Tibial artery (tissue), 4 donors: ENCODE data around the gene CCDC141.

Source experiments
- DNase-seq, 2 donors: peaks; one replicate each; pipeline ENCODE4 v3.0.0-alpha.2; 2019
- H3K27ac ChIP-seq, 2 donors: fragments of 200-600 bp; sonication (generic) in 1 of 2; 1 replicate in 1 of 2; 2 replicates in 1 of 2; pipeline ENCODE4 v1.5.1; 2018 to 2019; ENCODE audit warnings: mild to moderate bottlenecking in 1 of 2
- H3K27me3 ChIP-seq, 2 donors: fragments of 200-600 bp; sonication (generic) in 1 of 2; one replicate each; pipeline versions ENCODE4 v1.5.1 to v1.6.0; 2016 to 2019
- H3K36me3 ChIP-seq, 3 donors: fragments of 200-600 bp; sonication (generic) in 2 of 3; one replicate each; pipeline ENCODE4 v1.5.1; 2016 to 2019; ENCODE audit warnings: mild to moderate bottlenecking in 2 of 3
- H3K4me1 ChIP-seq, 4 donors: fragments of 200-600 bp; sonication (generic) in 2 of 4; 1 replicate in 3 of 4; 2 replicates in 1 of 4; pipeline ENCODE4 v1.5.1; 2016 to 2019
- H3K4me3 ChIP-seq, 2 donors: fragments of 200-600 bp; sonication (generic) in 1 of 2; 1 replicate in 1 of 2; 2 replicates in 1 of 2; pipeline ENCODE4 v1.5.1; 2018 to 2019; ENCODE audit warnings: mild to moderate bottlenecking in 2 of 2
- H3K9me3 ChIP-seq, 3 donors: fragments of 200-600 bp; sonication (generic) in 1 of 3; one replicate each; pipeline ENCODE4 v1.5.1; 2016 to 2019
- intact Hi-C: fragments of 100-400 bp; cut with DNase I; formaldehyde crosslinking; loops from one replicate; pipeline ENCODE4 v1.15.0; 2023; ENCODE audit warnings: low total_unique reads
- TF ChIP-seq, protein P1 (sequence below), 2 experiments: fragments of 200-600 bp in 1 of 2; fragments of 450-650 bp in 1 of 2; IDR thresholded peaks; one replicate each; pipeline ENCODE4 v1.5.1; 2017 to 2019; ENCODE audit warnings: antibody characterized with exemption in 2 of 2, mild to moderate bottlenecking in 1 of 2, moderate library complexity in 1 of 2

The CCDC141 gene

DNA sequence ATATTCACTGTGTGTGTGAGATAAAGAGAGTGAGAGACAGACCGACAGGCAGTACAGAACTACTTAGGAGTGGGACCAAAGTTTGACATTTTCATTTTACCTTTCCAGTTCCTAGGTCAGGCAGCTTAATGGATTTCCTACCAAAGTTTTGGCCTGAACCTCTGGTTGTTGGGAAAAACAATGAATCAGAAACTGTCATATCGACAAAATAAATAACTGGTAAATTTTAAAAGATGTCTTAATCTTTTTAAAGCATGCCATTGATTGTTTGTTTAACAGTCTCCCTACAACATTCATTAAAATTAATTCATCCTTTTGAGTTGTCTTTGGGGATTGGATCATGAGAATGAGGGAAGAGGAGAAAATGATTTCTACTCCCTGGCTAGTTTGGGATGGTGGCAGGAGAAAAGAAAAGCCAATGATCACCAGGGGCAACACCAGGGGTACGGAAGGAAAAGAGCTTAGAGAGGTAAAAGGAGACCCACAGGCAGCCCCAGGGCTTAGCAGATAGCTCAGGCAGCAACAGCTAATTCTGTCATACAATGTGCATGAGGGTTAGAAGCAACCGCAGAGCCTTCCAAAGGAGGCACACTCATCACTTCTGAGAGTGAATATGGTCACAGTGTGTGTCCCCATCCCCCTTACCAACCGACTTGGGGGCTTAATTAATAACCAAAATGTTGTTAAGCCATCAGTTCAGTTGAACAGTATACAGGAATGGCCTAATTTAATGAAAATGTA, 98.5 kb downstream of the CCDC141 start:
- intact Hi-C loops = no loop called here
- Histone ChIP-seq H3K4me1 (no peaks in the 10 kb centered on the region), H3K9me3 (no peaks in the 10 kb centered on the region), H3K4me3 (no peak overlapping the region), H3K27ac (no peak overlapping the region), H3K27me3 (no peaks in the 10 kb centered on the region), H3K36me3 (no peaks in the 10 kb centered on the region)
- no peak for DNase-seq
- TF ChIP-seq, protein P1, sequence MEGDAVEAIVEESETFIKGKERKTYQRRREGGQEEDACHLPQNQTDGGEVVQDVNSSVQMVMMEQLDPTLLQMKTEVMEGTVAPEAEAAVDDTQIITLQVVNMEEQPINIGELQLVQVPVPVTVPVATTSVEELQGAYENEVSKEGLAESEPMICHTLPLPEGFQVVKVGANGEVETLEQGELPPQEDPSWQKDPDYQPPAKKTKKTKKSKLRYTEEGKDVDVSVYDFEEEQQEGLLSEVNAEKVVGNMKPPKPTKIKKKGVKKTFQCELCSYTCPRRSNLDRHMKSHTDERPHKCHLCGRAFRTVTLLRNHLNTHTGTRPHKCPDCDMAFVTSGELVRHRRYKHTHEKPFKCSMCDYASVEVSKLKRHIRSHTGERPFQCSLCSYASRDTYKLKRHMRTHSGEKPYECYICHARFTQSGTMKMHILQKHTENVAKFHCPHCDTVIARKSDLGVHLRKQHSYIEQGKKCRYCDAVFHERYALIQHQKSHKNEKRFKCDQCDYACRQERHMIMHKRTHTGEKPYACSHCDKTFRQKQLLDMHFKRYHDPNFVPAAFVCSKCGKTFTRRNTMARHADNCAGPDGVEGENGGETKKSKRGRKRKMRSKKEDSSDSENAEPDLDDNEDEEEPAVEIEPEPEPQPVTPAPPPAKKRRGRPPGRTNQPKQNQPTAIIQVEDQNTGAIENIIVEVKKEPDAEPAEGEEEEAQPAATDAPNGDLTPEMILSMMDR (IDR thresholded peaks at IDR 0.05) = no peak

DNA sequence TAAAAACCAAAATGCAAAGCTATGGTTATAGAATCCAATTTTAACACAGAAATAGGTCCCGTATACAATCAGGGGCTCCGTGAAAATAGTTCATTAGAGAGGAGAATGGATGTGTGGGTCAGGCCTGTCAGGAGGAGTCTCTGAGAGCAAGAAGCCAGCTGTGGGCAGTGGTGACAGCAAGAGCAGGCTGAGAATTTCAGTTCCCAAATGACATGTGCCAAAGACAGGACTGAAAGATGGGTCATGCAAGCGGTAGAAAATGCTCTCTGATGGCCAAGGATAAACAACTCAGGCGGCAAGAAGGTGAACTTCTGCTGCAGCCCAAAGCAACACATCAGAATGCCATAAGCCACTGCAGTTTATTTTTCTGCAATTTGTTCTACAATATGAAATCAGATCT, 100.4 kb downstream of the CCDC141 start:
- TF ChIP-seq, protein P1 (IDR thresholded peaks at IDR 0.05) = no peak
- no peaks in the 10 kb centered on the region for H3K9me3 ChIP-seq
- H3K27me3 ChIP-seq = no peaks in the 10 kb centered on the region
- H3K4me1 ChIP-seq = no peaks in the 10 kb centered on the region
- H3K36me3 ChIP-seq = no peaks in the 10 kb centered on the region
- intact Hi-C loops = no loop called here
- no peak for DNase-seq
- no peak overlapping the region for H3K27ac ChIP-seq
- H3K4me3 ChIP-seq = no peak overlapping the region

DNA sequence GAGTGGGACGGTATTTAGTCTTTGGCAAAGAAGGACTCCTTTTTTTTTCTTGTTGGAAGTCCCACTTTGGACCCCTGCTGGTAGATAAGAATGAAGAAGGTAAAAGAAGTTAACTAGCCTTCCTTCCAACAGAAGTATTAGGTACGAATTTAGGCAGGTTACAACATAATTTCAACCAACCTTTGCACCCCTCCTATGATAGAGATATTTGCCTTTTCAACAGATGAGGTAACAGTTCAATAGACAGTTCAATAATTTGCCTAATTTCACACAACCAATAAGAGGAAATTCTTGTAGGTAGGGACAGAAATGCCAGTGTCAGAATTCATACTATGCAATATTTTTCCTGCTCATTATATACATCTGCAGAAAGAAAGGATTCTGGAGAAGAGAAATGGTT, 100.8 kb downstream of the CCDC141 start:
- H3K4me1 ChIP-seq = no peaks in the 10 kb centered on the region
- H3K9me3 ChIP-seq = no peaks in the 10 kb centered on the region
- no peaks in the 10 kb centered on the region for H3K36me3 ChIP-seq
- intact Hi-C loops = no loop called here
- TF ChIP-seq, protein P1 (IDR thresholded peaks at IDR 0.05) = no peak
- H3K27ac ChIP-seq = no peak overlapping the region
- H3K27me3 ChIP-seq = no peaks in the 10 kb centered on the region
- no peak for DNase-seq
- H3K4me3 ChIP-seq = no peak overlapping the region

DNA sequence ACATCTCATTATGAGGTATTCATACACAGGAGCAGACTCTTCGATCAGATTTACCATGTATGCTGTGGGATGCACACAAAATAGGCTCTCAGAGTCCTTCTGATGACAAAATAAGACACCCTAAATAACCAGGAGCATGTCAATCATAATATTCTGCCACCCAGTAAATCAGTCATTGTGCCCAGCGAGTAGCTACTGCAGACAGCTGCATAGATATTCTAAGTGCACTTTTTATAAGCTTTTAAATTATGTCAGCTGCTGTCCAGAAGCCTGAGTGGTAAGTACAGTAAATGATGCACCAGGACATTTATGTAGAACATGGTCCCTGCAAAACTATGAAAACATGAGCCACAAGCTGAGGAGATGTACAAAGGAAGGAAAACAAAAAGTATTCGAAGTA, 102.9 kb downstream of the CCDC141 start:
- no peak overlapping the region for H3K4me3 ChIP-seq
- H3K27ac ChIP-seq = no peak overlapping the region
- no peaks in the 10 kb centered on the region for H3K9me3 ChIP-seq
- TF ChIP-seq, protein P1 (IDR thresholded peaks at IDR 0.05) = no peak
- H3K27me3 ChIP-seq = no peaks in the 10 kb centered on the region
- no peak for DNase-seq
- intact Hi-C loops = no loop called here
- H3K4me1 ChIP-seq = no peaks in the 10 kb centered on the region
- H3K36me3 ChIP-seq = no peaks in the 10 kb centered on the region

DNA sequence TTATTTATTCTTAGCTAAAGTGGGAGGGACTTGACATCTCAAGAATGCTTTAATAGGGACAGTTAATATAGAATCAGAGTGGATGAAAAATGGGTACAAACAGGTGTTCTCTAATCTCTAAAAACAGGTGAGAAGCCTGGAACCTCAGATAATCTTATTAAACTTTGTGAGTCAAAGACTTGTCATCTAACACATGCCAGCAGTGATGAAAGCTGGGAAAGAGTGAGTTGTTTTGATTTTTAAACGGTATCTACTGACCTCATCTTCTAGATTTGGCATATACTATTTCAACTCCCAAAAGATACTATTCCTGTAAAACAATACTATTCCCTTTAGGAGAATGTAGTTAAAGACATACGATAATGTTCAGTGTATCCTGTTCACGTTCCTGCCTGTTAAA, 103.4 kb downstream of the CCDC141 start:
- Histone ChIP-seq H3K9me3 (no peaks in the 10 kb centered on the region), H3K27ac (no peak overlapping the region), H3K4me3 (no peak overlapping the region), H3K36me3 (no peaks in the 10 kb centered on the region), H3K27me3 (no peaks in the 10 kb centered on the region), H3K4me1 (no peaks in the 10 kb centered on the region)
- TF ChIP-seq, protein P1 (IDR thresholded peaks at IDR 0.05) = no peak
- DNase-seq = no peak
- intact Hi-C loops = no loop called here

DNA sequence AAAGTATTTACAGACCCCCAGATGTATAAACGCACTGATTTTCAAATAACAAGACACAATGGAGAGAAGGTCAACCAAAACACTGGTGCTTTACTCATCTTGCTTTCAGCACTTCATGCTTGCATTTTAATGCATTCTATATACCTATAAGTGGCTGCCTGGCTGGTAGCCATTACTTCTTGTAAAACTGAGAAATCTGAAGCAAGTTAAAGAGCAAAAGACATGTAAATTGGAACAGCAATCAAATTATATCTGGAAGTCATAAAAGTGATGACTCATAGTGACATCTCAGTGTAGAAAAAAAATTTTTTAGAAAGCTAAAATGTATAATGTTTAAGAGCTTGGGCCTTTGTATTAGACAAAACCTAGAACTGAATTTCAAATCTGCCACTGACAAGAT, 106.2 kb downstream of the CCDC141 start:
- H3K9me3 ChIP-seq = no peaks in the 10 kb centered on the region
- no peak for DNase-seq
- no peak overlapping the region for H3K4me3 ChIP-seq
- H3K36me3 ChIP-seq = no peaks in the 10 kb centered on the region
- TF ChIP-seq, protein P1 (IDR thresholded peaks at IDR 0.05) = no peak
- H3K27me3 ChIP-seq = no peaks in the 10 kb centered on the region
- H3K27ac ChIP-seq = no peak overlapping the region
- intact Hi-C loops = no loop called here
- H3K4me1 ChIP-seq = no peaks in the 10 kb centered on the region
